Activated naive CD8-positive, alpha-beta T cell treated with anti-CD3 and anti-CD28 coated beads for 36 hours (primary cell): ENCODE results near the gene THSD7B. TPM values are rescaled to one million over a fixed set of nuclear protein-coding genes. Genes with fewer than 3 reads are reported as not detected.

Source experiments
- DNase-seq: peaks from one replicate; pipeline ENCODE4 v3.0.0; 2021
- H3K27ac Mint-ChIP-seq: one replicate; pipeline ENCODE4 v1.8.0; 2022; ENCODE audit warnings: mild to moderate bottlenecking, moderate library complexity, mixed read lengths
- H3K27me3 Mint-ChIP-seq: one replicate; pipeline ENCODE4 v1.8.0; 2022; ENCODE audit warnings: mild to moderate bottlenecking, mixed read lengths
- H3K36me3 Mint-ChIP-seq: one replicate; pipeline ENCODE4 v1.8.0; 2021; ENCODE audit warnings: mild to moderate bottlenecking, mixed read lengths
- H3K4me1 Mint-ChIP-seq: one replicate; pipeline ENCODE4 v1.8.0; 2021; ENCODE audit warnings: mixed read lengths
- H3K4me3 Mint-ChIP-seq: one replicate; pipeline ENCODE4 v1.8.0; 2022; ENCODE audit warnings: mild to moderate bottlenecking, moderate library complexity, mixed read lengths
- H3K9me3 Mint-ChIP-seq: one replicate; pipeline ENCODE4 v1.8.0; 2022; ENCODE audit warnings: mixed read lengths
- total RNA-seq, 2 experiments: library from RNA; stranded (reverse); gene quantifications; one replicate each; pipeline ENCODE4 v1.2.3, GENCODE V29; 2021

THSD7B gene
- total RNA-seq, 2 experiments from 2014 or later, result not detected

DNA sequence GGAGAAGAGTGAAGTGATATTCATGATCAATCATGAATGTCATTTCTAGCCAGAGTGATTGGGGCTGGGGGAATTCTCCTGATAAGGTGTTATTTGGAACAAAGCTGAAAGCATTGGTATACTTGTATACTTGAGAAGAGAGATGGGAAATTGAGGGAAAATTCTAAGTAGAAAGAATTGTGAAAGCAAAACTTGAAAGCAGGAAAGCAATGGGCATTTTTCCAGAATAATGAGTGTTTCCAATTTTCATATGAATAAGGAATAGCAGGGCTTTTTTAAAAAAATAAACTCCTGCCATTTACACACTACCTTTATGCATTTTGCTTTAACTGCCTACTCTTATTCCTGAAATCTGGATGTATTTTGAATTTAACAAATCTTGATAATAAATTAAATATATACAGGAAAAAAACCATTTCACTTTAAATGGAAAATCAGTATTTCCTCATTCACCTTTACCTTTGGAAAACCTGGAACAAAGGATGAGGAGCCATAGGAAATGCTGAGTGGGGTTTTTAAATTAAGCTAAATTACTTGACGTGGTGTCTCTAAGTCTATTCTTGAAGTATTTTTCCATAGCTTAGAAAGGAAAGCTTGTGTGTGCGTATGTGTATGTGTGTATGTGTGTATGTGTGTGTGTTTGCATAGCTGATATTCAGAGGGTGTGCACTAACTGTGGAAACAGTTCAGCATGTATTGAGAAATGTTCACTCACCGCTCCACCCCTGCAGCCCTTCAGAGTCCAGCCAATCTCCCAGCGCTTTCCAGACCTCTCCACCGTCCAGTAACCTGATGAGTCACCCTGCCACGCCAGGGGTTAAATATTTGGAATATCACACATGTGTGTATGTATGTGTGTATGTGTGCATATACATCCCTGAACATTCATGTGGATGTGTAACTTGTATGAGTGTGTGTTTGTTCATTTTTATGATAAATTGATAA, 427.3 kb downstream of the THSD7B start:
- Mint-ChIP-seq H3K27me3 (no peaks in the 10 kb centered on the region), H3K27ac (no peak overlapping the region), H3K36me3 (no peaks in the 10 kb centered on the region), H3K4me1 (no peaks in the 10 kb centered on the region), H3K9me3 (no peaks in the 10 kb centered on the region), H3K4me3 (no peak overlapping the region)
- no peak for DNase-seq

- Mint-ChIP-seq H3K27me3 (no peaks in the 10 kb centered on the region), H3K36me3 (no peaks in the 10 kb centered on the region), H3K27ac (no peak overlapping the region), H3K4me1 (no peaks in the 10 kb centered on the region), H3K4me3 (no peak overlapping the region), H3K9me3 (no peaks in the 10 kb centered on the region)
- DNase-seq, result no peak
Measured at GRCh38 chr2:137193401-137193800, 428.1 kb downstream of the THSD7B start.

- H3K9me3 Mint-ChIP-seq, result no peaks in the 10 kb centered on the region
- H3K27me3 Mint-ChIP-seq, result no peaks in the 10 kb centered on the region
- H3K27ac Mint-ChIP-seq, result no peak overlapping the region
- no peaks in the 10 kb centered on the region for H3K4me1 Mint-ChIP-seq
- H3K4me3 Mint-ChIP-seq, result no peak overlapping the region
- no peak for DNase-seq
- H3K36me3 Mint-ChIP-seq, result no peaks in the 10 kb centered on the region
Measured at GRCh38 chr2:137194111-137194510, 428.8 kb downstream of the THSD7B start.

- Mint-ChIP-seq H3K27me3 (no peaks in the 10 kb centered on the region), H3K4me1 (no peaks in the 10 kb centered on the region), H3K36me3 (no peaks in the 10 kb centered on the region), H3K27ac (no peak overlapping the region), H3K9me3 (no peaks in the 10 kb centered on the region), H3K4me3 (no peak overlapping the region)
- DNase-seq, result no peak
Measured at GRCh38 chr2:137199751-137200150, 434.4 kb downstream of the THSD7B start.

- Mint-ChIP-seq H3K27ac (no peak overlapping the region), H3K27me3 (no peaks in the 10 kb centered on the region), H3K36me3 (no peaks in the 10 kb centered on the region), H3K4me1 (no peaks in the 10 kb centered on the region), H3K9me3 (no peaks in the 10 kb centered on the region), H3K4me3 (no peak overlapping the region)
- no peak for DNase-seq
Measured at GRCh38 chr2:137202318-137202717, 437.0 kb downstream of the THSD7B start.

- Mint-ChIP-seq H3K27ac (no peak overlapping the region), H3K27me3 (no peaks in the 10 kb centered on the region), H3K4me3 (no peak overlapping the region), H3K9me3 (no peaks in the 10 kb centered on the region), H3K4me1 (no peaks in the 10 kb centered on the region), H3K36me3 (no peaks in the 10 kb centered on the region)
- DNase-seq, result no peak
Measured at GRCh38 chr2:137205324-137205723, 440.0 kb downstream of the THSD7B start.

DNA sequence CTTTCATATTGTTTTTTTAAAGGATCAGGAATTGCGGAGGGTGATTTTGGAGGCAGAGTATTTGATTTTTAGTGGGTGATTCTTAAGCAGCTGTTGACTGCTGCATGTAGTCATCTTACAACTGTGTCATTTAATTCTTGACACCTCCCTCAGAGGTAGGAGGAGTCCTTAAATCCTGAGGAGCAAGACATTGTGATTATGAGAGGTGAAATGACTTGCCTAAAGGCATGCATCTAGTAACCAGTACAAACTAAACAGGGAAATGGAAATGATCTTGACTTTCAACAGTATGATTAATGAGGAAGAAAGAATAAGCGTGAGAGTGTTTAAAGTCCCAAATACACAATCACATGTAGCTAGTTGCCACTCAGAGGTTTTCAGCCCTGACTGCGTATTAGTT, 440.7 kb downstream of the THSD7B start:
- Mint-ChIP-seq H3K36me3 (no peaks in the 10 kb centered on the region), H3K4me3 (no peak overlapping the region), H3K27me3 (no peaks in the 10 kb centered on the region), H3K9me3 (no peaks in the 10 kb centered on the region), H3K4me1 (no peaks in the 10 kb centered on the region), H3K27ac (no peak overlapping the region)
- no peak for DNase-seq

- no peaks in the 10 kb centered on the region for H3K36me3 Mint-ChIP-seq
- DNase-seq, result no peak
- H3K27ac Mint-ChIP-seq, result no peak overlapping the region
- H3K4me1 Mint-ChIP-seq, result no peaks in the 10 kb centered on the region
- no peaks in the 10 kb centered on the region for H3K27me3 Mint-ChIP-seq
- H3K4me3 Mint-ChIP-seq, result no peak overlapping the region
- H3K9me3 Mint-ChIP-seq, result no peaks in the 10 kb centered on the region
Measured at GRCh38 chr2:137207030-137207429, 441.7 kb downstream of the THSD7B start.

DNA sequence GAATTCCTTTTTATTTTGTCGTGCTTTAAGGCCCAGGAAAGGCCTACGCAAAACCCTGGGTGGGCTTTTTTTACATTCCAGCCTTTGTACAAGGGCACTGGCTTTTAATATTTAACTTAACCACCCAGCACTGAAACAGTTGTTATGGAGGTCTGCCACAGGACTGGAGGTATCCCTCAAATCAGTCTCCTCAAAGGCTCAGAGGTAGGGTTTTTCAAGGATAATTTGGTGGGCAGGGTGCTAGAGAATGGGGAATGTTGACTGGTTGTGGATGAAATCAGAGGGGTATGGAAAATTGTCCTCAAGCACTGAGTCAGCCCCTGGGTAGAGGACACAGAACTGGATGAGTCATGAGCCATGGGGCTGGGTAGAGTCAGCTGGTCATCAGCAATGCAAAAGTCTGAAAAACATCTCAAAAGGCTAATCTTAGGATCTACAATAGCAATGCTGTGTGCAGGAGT, 443.1 kb downstream of the THSD7B start:
- Mint-ChIP-seq H3K4me1 (no peaks in the 10 kb centered on the region), H3K27ac (no peak overlapping the region), H3K4me3 (no peak overlapping the region)

DNA sequence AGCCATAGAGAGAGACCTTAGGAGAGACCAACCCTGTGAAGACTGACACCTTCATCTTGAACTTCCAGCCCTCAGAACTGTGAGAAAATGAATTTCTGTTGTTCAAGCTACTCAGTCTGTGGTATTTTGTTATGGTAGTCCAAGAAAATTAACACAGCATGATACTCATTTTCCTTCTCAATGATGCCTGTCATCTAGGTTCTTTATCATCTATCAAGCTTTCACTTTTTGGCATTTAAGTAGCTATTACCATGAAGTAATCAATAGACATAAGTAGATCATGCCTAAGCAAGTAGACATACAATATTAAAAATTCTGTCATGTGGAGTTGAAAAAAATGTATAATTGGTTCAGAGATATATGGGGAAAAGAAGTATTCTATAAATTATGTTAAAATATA, 444.7 kb downstream of the THSD7B start:
- H3K4me3 Mint-ChIP-seq, result no peak overlapping the region
- no peaks in the 10 kb centered on the region for H3K9me3 Mint-ChIP-seq
- H3K4me1 Mint-ChIP-seq, result no peaks in the 10 kb centered on the region
- DNase-seq, result no peak
- no peaks in the 10 kb centered on the region for H3K36me3 Mint-ChIP-seq
- no peak overlapping the region for H3K27ac Mint-ChIP-seq
- no peaks in the 10 kb centered on the region for H3K27me3 Mint-ChIP-seq

More for the DNA sequence above, 443.1 kb downstream of the THSD7B start:
- no peak for DNase-seq
- H3K36me3 Mint-ChIP-seq, result no peaks in the 10 kb centered on the region
- no peaks in the 10 kb centered on the region for H3K9me3 Mint-ChIP-seq
- H3K27me3 Mint-ChIP-seq, result no peaks in the 10 kb centered on the region

- H3K27ac Mint-ChIP-seq, result no peak overlapping the region
- no peaks in the 10 kb centered on the region for H3K27me3 Mint-ChIP-seq
- DNase-seq, result no peak
- H3K36me3 Mint-ChIP-seq, result no peaks in the 10 kb centered on the region
- H3K9me3 Mint-ChIP-seq, result no peaks in the 10 kb centered on the region
- no peak overlapping the region for H3K4me3 Mint-ChIP-seq
- no peaks in the 10 kb centered on the region for H3K4me1 Mint-ChIP-seq
Measured at GRCh38 chr2:137211761-137212160, 446.4 kb downstream of the THSD7B start.

DNA sequence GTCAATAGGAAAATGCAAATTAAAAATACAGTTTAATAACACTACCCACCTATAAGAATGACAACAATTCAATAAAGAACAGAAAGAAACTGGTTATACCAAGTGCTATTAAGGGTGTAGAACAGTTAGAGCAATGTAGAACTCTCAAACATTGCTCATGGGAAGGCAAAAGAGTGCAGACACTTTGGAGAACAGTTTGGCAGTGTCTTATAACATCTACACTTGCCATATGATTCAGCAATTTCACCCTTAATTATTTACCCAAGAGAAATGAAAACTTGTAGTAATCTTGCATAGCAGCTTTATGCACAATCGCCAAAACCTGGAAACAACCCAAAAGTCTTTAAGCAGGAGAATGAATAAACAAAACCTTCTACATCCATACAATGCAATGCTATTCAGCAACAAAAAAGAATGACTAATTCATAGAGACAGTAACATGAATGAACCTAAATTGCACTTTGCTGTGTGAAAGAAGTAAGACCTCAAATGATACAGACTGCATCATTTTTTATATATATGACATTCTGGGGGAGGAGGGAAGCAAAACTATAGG, 455.2 kb downstream of the THSD7B start:
- no peak for DNase-seq
- no peaks in the 10 kb centered on the region for H3K36me3 Mint-ChIP-seq
- no peak overlapping the region for H3K4me3 Mint-ChIP-seq
- peaks cover 2% of the 10 kb centered on the region for H3K4me1 Mint-ChIP-seq
- no peaks in the 10 kb centered on the region for H3K27me3 Mint-ChIP-seq
- H3K27ac Mint-ChIP-seq, result no peak overlapping the region
- H3K9me3 Mint-ChIP-seq, result peaks cover 1% of the 10 kb centered on the region

GRCh38 chr2:137221797-137222492, 456.6 kb downstream of the THSD7B start:
- Mint-ChIP-seq H3K9me3 (peaks cover 1% of the 10 kb centered on the region), H3K4me1 (peaks cover 2% of the 10 kb centered on the region), H3K27me3 (no peaks in the 10 kb centered on the region), H3K36me3 (no peaks in the 10 kb centered on the region), H3K4me3 (no peak overlapping the region), H3K27ac (no peak overlapping the region)
- DNase-seq, result no peak

DNA sequence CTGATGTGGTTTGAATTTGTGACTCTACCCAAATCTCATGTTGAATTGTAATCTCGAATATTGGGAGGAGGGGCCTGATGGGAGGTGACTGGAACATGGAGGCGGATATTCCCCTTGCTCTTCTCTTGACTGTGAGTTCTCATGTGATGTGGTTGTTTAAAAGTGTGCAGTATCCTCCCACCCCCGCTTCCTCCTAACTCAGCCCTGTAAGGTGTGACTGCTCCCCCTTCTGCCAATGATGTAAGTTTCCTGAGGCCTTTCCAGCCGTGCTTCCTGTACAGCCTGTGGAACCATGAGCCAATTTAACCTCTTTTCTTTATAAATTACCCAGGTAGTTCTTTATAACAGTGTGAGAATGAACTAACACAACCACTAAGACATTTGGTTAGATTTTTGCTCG, 458.4 kb downstream of the THSD7B start:
- H3K9me3 Mint-ChIP-seq, result peaks cover 1% of the 10 kb centered on the region
- no peak overlapping the region for H3K27ac Mint-ChIP-seq
- no peaks in the 10 kb centered on the region for H3K27me3 Mint-ChIP-seq
- no peak for DNase-seq
- H3K4me1 Mint-ChIP-seq, result peaks cover 2% of the 10 kb centered on the region
- H3K36me3 Mint-ChIP-seq, result no peaks in the 10 kb centered on the region
- H3K4me3 Mint-ChIP-seq, result no peak overlapping the region

DNA sequence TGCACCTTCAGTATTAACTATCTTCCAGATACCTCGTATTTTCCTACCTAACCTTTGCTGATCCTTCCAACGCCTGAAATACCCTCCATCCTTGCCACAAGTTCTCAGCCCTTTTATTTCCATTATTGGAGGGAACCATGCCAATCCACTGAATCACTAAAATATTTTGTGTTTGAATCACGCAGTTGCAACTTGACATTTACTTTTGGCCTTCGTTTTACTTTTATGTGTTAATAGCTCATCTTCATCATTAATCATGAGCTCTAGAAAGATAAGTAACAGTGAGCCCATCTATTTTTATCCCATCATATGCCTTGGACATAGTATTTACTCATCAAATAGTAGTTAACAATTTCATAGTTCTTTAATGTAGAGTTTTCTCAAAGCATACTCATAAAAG, 463.2 kb downstream of the THSD7B start:
- DNase-seq, result no peak
- H3K36me3 Mint-ChIP-seq, result no peaks in the 10 kb centered on the region
- no peaks in the 10 kb centered on the region for H3K9me3 Mint-ChIP-seq
- H3K27me3 Mint-ChIP-seq, result no peaks in the 10 kb centered on the region
- no peak overlapping the region for H3K4me3 Mint-ChIP-seq
- H3K4me1 Mint-ChIP-seq, result peaks cover 2% of the 10 kb centered on the region
- no peak overlapping the region for H3K27ac Mint-ChIP-seq
